Lung (tissue), 12 donors: ENCODE results near the gene RPRD2. TPM values are rescaled to one million over a fixed set of nuclear protein-coding genes. Genes with fewer than 3 reads are reported as not detected.
A peak's percentile ranks its signal among the peaks of the same experiment; 100 is the strongest.

Experiments
- ATAC-seq: fragments of 200-7000 bp; cut with Tn5 transposase; one replicate; pipeline ENCODE4 v1.9.1; 2020; ENCODE audit warnings: moderate number of reproducible peaks; ENCODE audit not compliant: insufficient read depth, low FRiP score
- DNase-seq, 3 donors: peaks; one replicate each; pipeline ENCODE4 v3.0.0-alpha.2; 2013 to 2017
- H3K27ac ChIP-seq, 2 donors: one replicate each; pipeline ENCODE4 v1.5.1; 2013; ENCODE audit warnings: mild to moderate bottlenecking in 2 of 2, moderate library complexity in 2 of 2, control low read depth in 1 of 2, inconsistent platforms in 1 of 2, low read depth in 1 of 2, low read length in 1 of 2
- H3K27me3 ChIP-seq, 3 donors: one replicate each; pipeline ENCODE4 v1.5.1; 2013; ENCODE audit warnings: low read length in 2 of 3; ENCODE audit not compliant: control insufficient read depth in 3 of 3, insufficient read depth in 3 of 3
- H3K36me3 ChIP-seq, 4 donors: one replicate each; pipeline ENCODE4 v1.5.1; 2013; ENCODE audit warnings: low read length in 4 of 4, mild to moderate bottlenecking in 1 of 4, moderate library complexity in 1 of 4; ENCODE audit not compliant: control insufficient read depth in 4 of 4, insufficient read depth in 4 of 4
- H3K4me1 ChIP-seq, 5 donors: one replicate each; pipeline ENCODE4 v1.5.1; 2013; ENCODE audit warnings: low read length in 5 of 5, mild to moderate bottlenecking in 2 of 5, moderate library complexity in 1 of 5; ENCODE audit not compliant: control insufficient read depth in 5 of 5, insufficient read depth in 5 of 5
- H3K4me3 ChIP-seq: one replicate; pipeline ENCODE4 v1.5.1; 2013; ENCODE audit warnings: mild to moderate bottlenecking, control low read depth, moderate library complexity
- H3K9ac ChIP-seq, 2 donors: one replicate each; pipeline ENCODE4 v1.5.1; 2013; ENCODE audit warnings: low read length in 2 of 2, control low read depth in 1 of 2; ENCODE audit not compliant: insufficient read depth in 1 of 2
- H3K9me3 ChIP-seq, 4 donors: one replicate each; pipeline ENCODE4 v1.5.1; 2013; ENCODE audit warnings: low read length in 3 of 4, mild to moderate bottlenecking in 1 of 4, moderate library complexity in 1 of 4; ENCODE audit not compliant: control insufficient read depth in 4 of 4, insufficient read depth in 3 of 4
- CTCF ChIP-seq: IDR thresholded peaks from 2 replicates; pipeline ENCODE4 v1.5.1; 2012; ENCODE audit warnings: mild to moderate bottlenecking; ENCODE audit errors: control extremely low read depth, extremely low read depth
- WGBS, 2 donors: extraction: QIAGEN DNeasy Blood & Tissue Kit; methylation state at CpG; one replicate each; pipeline ENCODE4 v1.1.7; 2013; 5-methylcytosine and 5-hydroxymethylcytosine counted together
- polyA plus RNA-seq, 2 donors: library from polyadenylated mRNA; stranded (reverse); fragments of 200-250 nt; gene quantifications; one replicate each; pipeline ENCODE4 v1.2.1, GENCODE V29; 2013
- total RNA-seq, 2 donors: library from RNA; depleted of rRNA in 1 of 2; stranded (reverse); fragments of >200 nt in 1 of 2; gene quantifications; one replicate each; pipeline ENCODE4 v1.2.1, GENCODE V29; 2014 to 2021
- donor health status: control.
- donor health status: control.
- donor health status: Bipolar disorder and iron deficiency.
- donor health status: healthy.
- donor health status: DM: yes; HTN: yes; CAD: no.

The RPRD2 gene
- total and polyA plus RNA-seq, 4 donors = 7.1 to 27.8 (median 14.7) TPM

GRCh38 chr1:150365941-150366340, 2.0 kb downstream of the RPRD2 start:
- peak overlapping the region in 1 of 2 donors; percentile 97 for H3K27ac ChIP-seq
- no peak for TF ChIP-seq CTCF
- peak in 2 of 3 donors; percentile 39 to 60 for DNase-seq

GRCh38 chr1:150366416-150367296, 2.7 kb downstream of the RPRD2 start:
- Histone ChIP-seq H3K36me3 (no peaks in the 10 kb centered on the region), H3K9ac (peak overlapping the region in 1 of 2 donors; percentile 99), H3K4me1 (peaks cover 0 to 17% (median 0%) of the 10 kb centered on the region in 5 donors), H3K27me3 (no peaks in the 10 kb centered on the region), H3K4me3 (no peak overlapping the region), H3K9me3 (no peaks in the 10 kb centered on the region), H3K27ac (peak overlapping the region in 1 of 2 donors; percentile 97)
- WGBS, 2 donors = 13 to 18% methylated on average over 12 of the region's 12 CpGs
- ATAC-seq (no peak), DNase-seq (peak in 2 of 3 donors; percentile 44 to 66)
- no peak for TF ChIP-seq CTCF

More at GRCh38 chr1:150365941-150366340, 2.0 kb downstream of the RPRD2 start:
- H3K9me3 ChIP-seq = no peaks in the 10 kb centered on the region
- WGBS, 2 donors = 0% methylated on average over 3 of the region's 3 CpGs
- peak overlapping the region; percentile 55 for H3K4me3 ChIP-seq
- ATAC-seq = no peak
- H3K36me3 ChIP-seq = no peaks in the 10 kb centered on the region
- peak overlapping the region; percentile 87 to 99 for H3K9ac ChIP-seq
- peaks cover 0 to 17% (median 0%) of the 10 kb centered on the region in 5 donors for H3K4me1 ChIP-seq
- H3K27me3 ChIP-seq = no peaks in the 10 kb centered on the region

- no peaks in the 10 kb centered on the region for H3K9me3 ChIP-seq
- no peak overlapping the region for H3K4me3 ChIP-seq
- H3K9ac ChIP-seq = no peak overlapping the region
- H3K4me1 ChIP-seq = peaks cover 0 to 24% (median 11%) of the 10 kb centered on the region in 5 donors
- ATAC-seq = no peak
- 90 to 93% methylated on average over 8 of the region's 8 CpGs for WGBS, 2 donors
- no peaks in the 10 kb centered on the region for H3K27me3 ChIP-seq
- no peak for DNase-seq
- no peak overlapping the region for H3K27ac ChIP-seq
- H3K36me3 ChIP-seq = peaks cover 0 to 1% (median 0%) of the 10 kb centered on the region in 4 donors
- no peak for TF ChIP-seq CTCF
Measured at GRCh38 chr1:150371110-150371509, 7.2 kb downstream of the RPRD2 start.
